ENCODE measurements around the gene HTR7.
"Not testable (repeated sequence)": the region's sequence is repeated elsewhere in the genome, so short reads cannot be mapped to it uniquely, and the experiment has no call there.

HTR7 gene

DNA sequence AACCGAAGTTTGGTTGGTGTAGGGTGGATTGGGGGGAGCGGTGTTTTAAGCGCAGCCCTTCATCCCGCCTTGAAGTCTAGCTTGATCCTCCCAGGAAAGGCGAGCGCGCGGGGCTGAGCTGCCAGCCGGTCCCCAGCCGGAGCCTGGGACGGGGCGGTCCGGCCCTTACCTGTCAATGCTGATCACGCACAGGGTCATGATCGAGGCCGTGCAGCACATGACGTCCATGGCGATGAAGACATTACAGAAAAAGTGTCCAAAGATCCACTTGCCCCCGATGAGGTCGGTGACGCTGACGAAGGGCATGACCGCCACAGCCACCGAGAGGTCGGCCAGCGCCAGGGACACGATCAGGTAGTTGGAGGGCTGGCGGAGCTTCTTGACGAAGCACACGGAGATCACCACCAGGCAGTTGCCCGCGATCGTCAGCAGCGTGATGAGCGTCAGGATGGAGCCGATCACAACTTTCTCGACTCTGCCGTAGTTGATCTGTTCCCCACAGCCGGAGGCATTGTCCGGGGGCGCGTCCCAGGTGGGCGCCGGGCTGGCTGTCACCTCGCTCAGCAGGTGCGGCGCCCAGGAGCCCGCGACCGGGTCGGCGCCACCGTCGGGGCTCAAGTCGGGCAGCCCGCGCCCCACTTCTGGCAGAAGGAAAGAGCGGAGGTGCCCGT lies 740 bp downstream of the HTR7 start:
- DNase-seq = no peak

DNA sequence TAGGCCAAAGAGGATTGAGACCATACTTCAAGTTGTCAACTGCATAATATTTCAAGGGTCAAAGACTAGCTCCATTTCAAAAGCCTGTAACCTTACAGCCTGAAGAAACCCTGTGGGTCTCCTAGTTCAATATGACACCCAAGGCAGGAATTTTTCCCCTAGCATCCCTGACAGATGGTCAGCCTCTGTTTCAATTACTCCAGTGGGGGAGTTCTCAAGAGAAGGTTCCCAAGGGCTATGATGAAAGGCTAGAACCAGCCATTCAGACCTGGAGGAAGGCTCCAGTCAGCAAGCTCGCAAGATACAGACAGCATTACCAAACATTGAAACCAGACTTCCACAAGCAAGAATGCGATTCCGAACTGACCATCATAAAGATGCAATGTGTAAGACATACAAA lies 1.6 kb downstream of the HTR7 start:
- DNase-seq = no peak

DNA sequence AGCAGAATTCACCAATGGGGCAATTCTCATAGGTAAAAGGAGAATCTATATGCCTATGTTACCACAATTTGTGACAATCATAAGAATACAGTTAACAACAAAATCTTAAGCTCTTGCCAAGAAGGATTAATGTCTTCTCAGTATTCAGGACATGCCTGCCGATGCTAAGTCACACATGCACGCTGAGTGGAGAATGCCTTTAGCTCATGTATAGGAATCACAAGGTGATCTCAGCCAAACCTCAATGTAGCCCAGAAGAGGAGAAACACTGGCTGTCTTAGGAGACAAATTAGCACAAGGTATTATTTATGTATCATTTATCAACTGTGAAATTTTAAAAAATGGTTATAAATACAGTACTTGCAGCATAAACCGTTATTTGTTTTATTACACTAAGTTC lies 2.7 kb downstream of the HTR7 start:
- DNase-seq = no peak

DNA sequence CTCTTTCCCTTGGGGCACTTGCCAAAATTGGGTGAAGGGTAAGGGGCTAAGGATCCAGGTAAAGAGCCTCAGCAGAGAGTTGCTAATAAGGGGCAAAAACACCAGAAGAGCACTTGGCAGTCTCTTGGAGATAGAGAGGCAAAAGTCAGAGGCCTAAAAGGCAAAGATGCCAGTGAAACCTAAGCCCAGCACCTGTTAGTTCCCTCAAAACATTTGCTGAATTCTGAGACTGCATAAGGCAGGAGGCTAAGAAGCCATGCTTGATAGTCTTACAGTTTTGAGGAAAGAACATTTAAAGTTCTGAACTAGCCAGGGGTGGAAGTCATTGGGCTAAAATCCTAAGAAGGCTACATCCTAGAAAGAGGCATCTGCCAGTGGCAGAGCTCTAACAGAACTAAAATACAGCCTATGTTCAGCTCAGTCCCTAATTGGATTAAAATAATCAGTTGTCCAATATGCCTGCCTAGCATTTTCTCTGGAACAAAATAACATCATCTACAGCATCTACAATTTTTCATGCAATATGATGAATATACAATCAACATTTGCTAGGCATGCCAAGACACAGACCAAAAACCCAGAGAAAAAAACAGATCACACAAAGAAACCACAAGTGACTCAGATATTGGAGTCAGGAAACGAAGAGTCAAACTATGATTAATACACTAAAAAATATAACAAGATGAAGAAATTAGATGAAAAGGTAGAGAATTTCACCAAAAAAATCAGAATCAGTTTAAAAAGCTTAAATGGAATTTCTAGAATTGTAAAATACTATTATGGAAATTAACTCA lies 7.7 kb downstream of the HTR7 start:
- DNase-seq = no peak

DNA sequence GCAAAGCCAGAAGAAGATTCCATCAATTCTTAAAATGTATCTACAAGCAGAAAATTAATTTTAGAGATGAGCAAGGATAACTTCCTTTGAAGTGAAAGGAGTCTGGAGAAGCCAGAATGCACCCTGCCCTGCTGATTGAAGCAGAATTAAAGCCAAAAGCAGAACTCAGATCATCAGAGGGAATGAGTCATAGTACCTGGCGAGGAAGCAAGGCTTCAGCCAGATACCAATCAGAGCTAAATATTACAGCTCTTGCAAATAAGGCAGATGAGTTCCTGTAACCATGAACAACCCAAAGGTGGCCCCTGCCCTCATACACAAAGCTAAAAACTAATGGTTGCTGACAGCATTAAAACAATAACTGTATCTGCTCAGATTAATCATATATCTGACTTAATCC lies 10.4 kb downstream of the HTR7 start:
- peak; percentile 75 to 78 for DNase-seq

DNA sequence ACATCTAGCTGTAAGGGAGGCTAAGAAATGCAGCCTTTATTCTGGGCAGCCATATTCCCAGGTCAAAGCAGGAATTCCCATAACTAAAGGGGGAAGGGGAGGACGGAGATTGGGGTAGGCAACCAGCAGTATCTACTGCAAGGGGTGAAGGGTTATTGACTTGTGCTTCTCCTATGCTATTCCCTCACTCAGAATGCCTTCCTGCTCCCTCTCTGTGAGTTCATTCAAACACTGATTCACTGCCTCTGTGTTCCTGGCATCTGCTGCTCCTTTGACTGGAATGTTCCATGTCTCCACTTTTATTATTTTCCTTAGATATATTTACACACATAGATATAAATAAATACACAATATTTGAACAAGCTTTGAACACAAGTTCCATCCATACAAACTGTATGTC lies 11.1 kb downstream of the HTR7 start:
- no peak for DNase-seq

DNA sequence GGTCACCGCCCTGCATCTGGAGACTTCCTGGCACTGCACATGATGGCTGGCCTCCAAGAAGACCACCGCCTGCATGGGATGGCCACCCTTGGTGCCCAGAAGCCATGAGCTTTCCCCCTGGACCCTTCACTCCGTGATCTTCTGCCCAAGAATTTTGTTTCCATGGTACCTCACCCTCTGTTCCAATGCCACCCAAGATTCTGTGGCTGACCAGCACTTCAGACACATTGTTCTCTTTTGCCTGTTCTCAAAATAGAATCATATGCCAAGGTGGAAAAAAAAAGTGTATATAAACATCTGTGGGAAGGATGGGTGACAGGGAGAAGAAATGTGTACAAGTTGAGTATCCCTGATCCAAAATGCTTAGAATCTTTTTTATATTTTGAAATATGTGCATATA lies 12.1 kb downstream of the HTR7 start:
- no peak for DNase-seq

DNA sequence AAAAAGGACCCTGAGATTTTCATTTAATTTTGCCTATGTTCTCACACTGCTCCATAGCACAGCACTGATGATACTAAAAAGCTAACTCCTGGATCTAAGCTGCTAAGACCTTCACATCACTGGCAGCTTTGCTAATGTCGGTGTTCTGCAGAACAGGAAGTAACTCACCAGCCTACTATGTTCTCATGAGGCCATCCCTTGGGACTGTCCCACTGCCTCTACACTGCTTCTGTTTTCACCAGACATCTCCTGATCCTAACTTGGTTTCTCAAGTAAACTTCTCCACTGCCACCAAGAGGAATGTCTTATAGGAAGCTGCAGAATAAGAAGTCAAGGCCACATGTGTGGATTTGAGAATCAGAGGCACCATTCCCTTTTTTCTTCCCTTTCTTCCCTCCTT lies 15.1 kb downstream of the HTR7 start:
- DNase-seq = no peak

DNA sequence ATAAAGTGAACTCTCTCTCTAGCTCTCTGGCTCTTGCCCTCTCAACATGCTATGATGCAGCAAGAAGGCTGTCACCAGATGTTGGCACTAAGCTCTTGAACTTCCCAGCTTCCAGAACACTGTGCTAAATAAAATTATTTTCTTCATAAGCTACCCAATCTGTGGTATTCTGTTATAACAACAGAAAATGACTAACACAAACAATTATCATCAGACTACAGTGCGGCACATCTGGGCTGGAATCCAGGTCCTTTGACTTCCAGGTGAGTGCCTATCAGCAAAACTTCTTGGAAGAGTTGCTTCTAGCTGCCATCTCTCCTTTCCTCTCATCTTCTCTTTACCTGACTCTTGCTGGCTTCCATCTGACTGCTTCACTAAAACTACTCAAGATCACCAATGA lies 20.4 kb downstream of the HTR7 start:
- DNase-seq = no peak

DNA sequence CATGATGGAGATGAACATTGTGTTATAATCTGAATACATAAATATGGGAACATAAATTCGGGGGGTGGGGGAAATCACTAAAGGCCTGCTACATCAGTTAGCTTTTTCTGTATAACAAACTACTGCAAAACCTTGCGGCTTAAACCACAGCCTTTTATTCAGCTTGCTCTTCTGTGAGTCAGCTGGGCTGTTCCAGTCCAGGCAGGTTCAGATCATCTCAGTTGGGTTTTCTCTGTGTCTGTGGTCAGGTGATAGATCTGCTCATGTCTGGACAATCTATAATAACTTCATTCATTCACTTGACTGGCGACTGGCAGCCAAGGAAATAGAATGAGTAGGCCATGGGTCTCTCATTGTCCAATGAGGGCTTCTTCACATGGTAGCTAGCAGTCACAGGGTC lies 23.5 kb downstream of the HTR7 start:
- DNase-seq = no peak

DNA sequence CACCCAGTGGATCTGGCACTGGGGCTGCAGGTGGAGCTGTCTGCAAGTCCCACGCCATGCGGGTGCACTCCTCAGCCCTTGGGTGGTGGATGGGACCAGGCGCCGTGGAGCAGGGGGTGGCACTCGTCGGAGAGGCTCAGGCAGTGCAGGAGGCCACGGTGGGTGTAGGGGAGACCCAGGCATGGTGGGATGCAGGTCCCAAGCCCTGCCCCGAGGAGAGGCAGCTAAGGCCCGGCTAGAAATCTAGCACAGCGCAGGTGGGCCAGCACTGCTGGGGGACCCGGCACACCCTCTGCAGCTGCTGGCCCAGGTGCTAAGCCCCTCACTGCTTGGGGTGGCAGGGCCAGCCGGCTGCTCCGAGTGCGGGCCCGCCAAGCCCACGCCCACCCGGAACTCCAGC lies 25.7 kb downstream of the HTR7 start:
- DNase-seq = no peak

DNA sequence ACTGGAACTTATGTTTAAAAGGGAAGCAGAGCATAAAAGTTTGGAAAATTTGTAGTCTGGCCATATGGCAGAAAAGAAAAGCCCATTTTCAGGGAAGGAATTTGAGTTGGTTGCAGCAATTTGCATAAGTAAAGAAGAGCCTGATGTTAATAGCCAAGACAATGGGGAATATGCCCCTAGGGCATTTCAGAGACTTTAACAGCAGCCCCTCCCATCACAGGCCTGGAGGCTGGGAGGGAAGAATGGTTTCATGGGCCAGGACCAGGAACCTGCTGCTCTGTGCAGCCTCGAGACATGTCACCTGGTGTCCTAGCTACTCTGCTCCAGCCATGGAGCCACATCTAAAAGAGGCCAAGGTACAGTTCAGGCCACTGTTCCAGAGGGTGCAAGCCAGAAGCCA lies 35.3 kb downstream of the HTR7 start:
- no peak for DNase-seq

DNA sequence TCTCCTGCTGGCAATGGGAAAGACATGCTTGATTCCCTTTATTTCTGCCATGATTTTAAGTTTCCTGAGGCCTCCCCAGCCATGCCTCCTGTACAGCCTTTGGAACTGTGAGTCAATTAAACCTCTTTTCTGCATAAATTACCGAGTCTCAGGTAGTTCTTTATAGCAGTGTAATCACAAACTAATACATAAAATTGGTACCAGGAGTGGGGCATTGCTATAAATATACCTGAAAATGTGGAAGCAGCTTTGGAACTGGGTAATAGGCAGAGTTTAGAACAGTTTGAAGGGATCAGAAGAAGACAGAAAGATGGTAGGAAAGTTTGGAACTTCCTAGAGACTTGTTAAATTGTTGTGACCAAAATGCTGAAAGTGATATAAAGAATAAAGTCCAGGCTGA lies 36.0 kb downstream of the HTR7 start:
- not testable (repeated sequence) for DNase-seq

DNA sequence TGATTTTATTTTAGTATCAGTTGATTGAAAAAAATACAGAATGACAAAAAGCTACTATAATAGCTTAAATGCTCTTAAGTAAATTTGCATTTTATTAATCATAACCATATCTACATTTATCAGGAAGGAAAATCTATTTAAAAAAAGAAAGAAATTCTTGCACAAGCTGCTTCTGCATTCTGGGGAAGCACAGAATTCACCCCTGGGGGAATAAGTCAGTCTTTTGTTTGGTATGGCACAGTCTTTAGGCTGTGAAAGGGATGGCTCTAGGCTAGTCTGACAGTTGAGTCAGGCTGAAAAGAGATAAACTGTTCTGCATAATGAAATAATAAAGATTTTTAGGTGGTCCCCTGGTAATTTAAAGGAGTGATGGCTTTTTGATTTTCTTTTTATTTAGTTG lies 37.9 kb downstream of the HTR7 start:
- DNase-seq = no peak

DNA sequence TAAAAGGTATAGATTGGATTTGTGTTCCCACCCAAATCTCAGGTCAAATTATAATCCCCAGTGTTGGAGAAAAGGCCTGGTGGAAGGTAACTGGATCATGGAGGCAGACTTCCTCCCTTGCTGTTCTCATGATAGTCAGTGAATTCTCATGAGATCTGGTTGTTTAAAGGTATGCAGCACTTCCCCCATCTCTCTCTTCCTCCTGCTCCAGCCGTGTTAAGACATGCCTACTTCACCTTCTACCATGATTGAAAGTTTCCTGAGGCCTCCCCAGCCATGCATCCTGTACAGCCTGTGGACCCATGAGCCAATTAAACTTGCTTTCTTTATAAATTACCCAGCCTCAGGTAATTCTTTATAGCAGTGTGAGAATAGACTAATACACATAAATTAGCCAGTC lies 39.1 kb downstream of the HTR7 start:
- DNase-seq = no peak

DNA sequence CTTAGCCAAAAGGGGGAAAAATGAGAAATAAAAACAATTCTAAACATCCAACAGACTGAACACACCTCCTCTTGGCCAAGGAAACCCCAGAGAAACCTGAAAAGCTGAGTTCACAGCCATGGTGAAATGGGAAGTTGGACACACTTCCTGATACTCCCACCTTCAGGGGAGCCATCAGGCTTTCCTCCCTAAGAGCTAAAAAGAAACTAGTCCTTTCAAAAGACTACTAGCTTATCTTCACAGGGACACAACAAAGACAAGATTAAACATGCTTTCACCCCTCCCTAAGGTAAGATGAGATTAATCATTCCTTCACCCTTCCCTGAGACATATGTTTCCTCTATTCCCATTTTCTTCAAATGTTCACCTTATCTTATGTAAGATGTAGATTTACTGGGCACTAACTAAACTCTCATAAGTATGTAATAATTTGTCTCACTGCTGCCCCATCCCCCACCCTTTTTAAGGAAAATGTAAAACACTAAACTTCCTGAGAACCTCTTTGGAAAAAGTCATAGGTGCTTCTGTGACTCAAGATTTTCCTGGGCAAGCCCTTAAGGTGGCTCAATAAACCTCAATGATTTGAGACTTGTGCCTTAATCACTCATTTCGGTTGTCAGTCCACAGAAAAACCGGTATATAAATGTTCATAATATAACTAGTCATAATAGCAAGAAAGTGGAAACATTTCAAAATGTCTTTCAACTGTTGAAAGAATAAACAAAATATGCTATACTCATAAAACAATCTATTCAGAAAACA lies 40.5 kb downstream of the HTR7 start:
- peak; percentile 22 to 46 for DNase-seq

DNA sequence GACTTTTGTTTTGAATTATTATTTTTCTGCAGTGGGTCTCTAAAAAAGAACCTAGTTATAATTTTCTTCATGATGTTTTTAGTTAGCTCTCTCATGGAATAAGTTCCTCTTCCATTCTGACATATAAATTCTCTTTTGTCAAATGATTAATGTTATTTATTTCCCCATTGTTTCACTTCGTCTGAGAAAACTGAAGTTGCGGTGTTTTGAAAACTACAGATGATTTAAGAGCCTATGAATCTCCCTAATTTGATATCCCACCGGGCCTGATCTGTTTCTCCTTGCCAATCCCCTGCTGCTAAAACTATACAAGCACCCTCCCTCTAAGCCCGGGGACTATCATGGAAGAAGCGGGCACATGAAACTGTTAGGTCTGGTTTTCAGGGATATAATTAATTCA lies 41.4 kb downstream of the HTR7 start:
- DNase-seq = no peak

DNA sequence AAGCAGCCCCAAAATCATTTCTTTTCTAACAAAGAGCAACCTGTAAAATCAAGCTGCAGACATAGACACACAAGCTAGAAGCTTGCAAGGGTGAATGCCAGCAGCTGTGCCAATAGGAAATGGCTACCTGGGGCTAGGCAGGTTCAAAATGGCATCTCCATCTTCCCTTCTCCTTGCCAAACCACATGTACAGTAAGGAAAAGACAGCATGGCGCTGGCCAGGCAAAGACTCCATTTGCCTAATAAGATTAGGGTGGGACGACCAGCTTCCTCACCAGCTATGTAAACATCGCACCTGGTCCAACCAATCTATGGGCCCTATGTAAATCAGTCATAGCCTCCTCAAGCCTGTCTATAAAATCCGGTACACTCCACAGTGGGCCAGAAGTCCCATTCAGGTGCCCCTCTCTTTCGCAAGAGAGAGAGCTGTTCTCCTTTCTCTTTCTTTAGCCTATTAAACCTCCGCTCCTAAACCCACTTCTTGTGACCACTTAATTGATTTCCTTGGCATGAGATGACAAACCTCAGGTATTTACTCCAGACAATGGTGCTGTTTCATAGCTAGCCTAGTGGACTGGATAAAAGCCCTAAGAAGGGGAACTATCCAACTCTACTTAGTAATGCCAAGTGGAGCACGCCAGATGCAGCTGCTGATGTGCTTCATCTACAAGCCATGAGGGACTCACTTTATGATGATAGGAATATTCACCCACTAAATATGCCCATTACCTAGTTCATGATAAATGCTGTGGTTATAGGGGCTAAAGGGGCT lies 44.1 kb downstream of the HTR7 start:
- no peak for DNase-seq

DNA sequence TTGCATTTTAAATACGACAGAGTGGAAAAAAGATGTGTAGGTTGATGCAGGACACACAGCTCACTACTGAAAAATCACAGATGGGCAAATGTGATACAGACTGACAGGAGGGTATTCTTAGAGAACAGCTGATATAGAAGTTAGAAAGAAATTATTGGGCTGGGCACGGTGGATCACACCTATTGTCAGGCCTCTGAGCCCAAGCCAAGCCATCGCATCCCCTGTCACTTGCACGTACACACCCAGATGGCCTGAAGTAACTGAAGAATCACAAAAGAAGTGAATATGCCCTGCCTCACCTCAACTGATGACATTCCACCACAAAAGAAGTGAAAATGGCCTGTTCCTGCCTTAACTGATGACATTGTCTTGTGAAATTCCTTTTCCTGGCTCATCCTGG lies 50.7 kb downstream of the HTR7 start:
- not testable (repeated sequence) for DNase-seq

DNA sequence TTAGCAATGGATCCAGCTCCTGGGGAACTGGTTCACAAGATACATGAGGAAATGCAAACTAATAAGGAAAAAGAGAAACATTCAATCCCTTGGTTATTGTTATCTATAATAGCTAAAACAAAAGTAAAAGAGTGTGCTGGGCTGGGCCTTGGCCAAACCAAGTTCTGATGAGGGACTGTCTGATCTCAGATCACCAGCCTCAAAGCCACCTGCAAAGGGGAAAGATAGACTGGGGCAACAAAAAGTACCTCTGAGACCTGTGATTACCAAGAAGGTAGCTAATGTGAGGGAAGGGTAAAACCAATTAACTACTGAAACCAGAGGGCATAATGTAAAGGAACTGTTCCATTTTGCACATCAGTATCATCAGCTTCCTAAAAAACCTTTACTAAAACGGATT lies 51.2 kb downstream of the HTR7 start:
- DNase-seq = no peak

DNA sequence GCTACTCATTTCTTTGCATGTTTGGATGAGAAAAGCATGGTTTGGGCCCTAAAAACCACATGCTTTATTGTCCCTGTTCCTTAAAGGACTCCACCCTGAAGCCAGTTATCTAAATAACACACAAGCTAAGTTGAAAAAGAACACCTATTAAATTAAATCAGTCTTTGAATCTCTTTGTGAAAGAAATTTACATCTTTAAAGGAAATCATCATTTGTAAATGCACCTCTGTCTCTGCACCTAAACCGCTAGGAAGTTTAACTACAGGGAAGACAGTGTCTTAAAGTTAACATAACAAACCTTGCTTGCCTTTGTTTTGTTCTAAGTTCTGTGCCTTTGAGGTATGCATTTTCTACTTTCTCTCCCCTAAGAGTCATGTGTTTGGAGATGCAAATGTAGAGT lies 52.6 kb downstream of the HTR7 start:
- no peak for DNase-seq

DNA sequence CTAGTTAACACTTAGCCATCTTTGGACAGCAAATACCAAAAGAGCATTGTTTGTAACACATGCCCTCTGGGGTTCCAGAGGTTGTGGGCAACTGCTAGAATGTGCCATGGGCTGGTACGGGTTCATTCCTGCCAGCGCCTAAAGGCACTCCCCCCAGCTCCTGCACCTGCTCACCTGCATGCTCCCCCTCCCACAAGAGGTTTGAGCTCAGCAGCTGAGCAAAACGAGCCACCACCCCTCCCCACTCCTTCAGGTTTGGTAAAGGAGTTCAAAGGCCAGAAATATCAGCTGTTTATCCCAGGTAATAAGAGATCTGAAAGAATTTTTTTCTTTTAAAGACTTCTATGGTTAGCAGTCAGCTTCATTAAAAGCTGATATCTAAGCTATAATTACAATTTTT lies 53.5 kb downstream of the HTR7 start:
- DNase-seq = no peak

DNA sequence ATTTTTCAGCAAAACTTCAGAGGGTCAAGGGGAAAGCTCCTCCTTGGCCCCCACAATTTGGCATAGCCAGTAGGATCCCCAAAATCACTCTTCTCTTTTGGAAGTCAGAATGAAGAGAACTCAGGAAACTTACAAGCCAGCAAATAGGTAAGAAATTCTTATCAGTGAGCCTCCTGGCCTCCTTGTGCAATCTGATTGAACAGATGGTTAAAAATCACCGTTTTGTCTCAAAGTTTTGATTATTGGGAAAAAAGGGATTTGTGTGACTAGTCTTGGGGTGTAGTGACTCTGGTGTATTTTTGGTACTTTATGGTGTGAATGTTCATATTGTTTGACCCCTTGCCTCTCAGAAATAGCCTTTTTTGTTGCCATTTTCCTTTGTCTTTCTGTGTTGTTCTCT lies 56.2 kb downstream of the HTR7 start:
- DNase-seq = no peak

Data from Kasumi-1 (cell line).